ENCODE results near the gene DHRS9.
A peak's percentile ranks its signal among the peaks of the same experiment; 100 is the strongest.

DNA sequence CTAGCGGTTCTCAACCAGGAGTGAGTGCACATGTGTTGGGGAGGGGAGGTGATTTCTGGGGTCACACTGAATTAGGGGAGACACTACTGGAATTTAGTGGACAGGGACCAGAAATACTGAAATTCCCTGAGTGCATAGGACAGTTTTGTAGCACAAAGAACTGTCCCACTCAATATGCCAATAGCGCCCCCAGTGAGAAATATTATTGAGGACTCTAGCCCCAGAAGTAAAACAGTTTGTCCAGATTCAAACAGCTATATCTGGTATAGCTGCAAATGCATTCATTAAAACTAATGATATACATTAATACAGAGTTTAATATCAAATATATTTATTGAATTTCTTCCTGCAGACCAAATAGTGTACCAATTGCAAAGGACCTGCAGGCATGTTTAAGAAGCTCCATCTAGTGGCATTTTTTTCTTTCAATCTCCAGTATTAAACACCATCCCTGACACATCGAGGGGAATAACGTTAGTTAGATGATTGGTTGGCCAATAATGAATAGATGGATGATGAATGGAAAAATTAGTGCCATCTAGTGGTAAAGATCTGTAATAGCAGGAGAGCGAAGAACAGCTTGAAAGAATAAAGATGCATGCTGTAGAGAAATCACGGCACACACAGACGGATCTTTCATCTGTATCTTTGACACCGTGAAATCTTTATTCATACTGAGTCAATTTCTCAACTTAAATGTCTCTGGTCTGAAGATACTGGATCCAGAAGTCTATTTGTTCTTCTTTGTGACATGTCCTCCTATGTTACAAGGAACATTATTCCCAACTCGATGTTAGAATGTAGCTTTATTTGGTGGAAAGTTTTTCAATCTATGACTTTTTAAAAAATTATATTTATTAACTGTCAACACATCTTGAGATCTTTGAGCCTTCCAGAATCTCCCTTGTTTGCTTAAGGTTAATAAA, 62.5 kb downstream of the DHRS9 start:
- peak; percentile 87 for TF ChIP-seq CTCF (conservative IDR thresholded peaks at IDR 0.05; ENCODE audit: low read depth, low read length)
- no peak for TF ChIP-seq EZH2 (IDR thresholded peaks at IDR 0.05; ENCODE audit: low read length, unreplicated experiment)
- TF ChIP-seq EZH2phosphoT487 (IDR thresholded peaks at IDR 0.05; ENCODE audit: borderline replicate concordance, low read length), result no peak
